ENCODE data around the gene CCL3. TPM values are rescaled to one million over a fixed set of nuclear protein-coding genes. Genes with fewer than 3 reads are reported as not detected.

The CCL3 gene
- total RNA-seq = not detected

GRCh38 chr17:36089888-36090836, at the start of gene CCL3:
Gene CCL3 (minus strand): TSS chr17:36090143. CDS start chr17:36090058, 85 bp downstream.
- Histone ChIP-seq H3K27ac (no peak within 1 kb of the TSS), H3K27me3 (no peaks in the 10 kb centered on the region), H3K9me3 (no peaks in the 10 kb centered on the region), H3K4me3 (no peak within 1 kb of the TSS), H3K36me3 (no peaks in the 10 kb centered on the region), H3K4me1 (no peaks in the 10 kb centered on the region)
- intact Hi-C loops (cut with DNase I) = no loop called here
- no peak for TF ChIP-seq CTCF (IDR thresholded peaks at IDR 0.05)
- DNase-seq (ENCODE audit: low spot score in 2 of 2) = peak in 1 of 2 donors; percentile 74

GRCh38 chr17:36136439-36136838, 46.5 kb upstream of the CCL3 start:
- intact Hi-C loops (cut with DNase I) = no loop called here
- no peak for TF ChIP-seq CTCF (IDR thresholded peaks at IDR 0.05)

GRCh38 chr17:36136036-36136435, 46.1 kb upstream of the CCL3 start:
- no peaks in the 10 kb centered on the region for H3K36me3 ChIP-seq
- no peak for DNase-seq (ENCODE audit: low spot score in 2 of 2)
- no peak for TF ChIP-seq CTCF (IDR thresholded peaks at IDR 0.05)
- H3K27ac ChIP-seq = no peak overlapping the region
- H3K27me3 ChIP-seq = no peaks in the 10 kb centered on the region
- no peaks in the 10 kb centered on the region for H3K9me3 ChIP-seq
- no peak overlapping the region for H3K4me3 ChIP-seq
- intact Hi-C loops (cut with DNase I) = no loop called here
- no peaks in the 10 kb centered on the region for H3K4me1 ChIP-seq

More at GRCh38 chr17:36136439-36136838, 46.5 kb upstream of the CCL3 start:
- Histone ChIP-seq H3K4me3 (no peak overlapping the region), H3K4me1 (no peaks in the 10 kb centered on the region), H3K36me3 (no peaks in the 10 kb centered on the region), H3K9me3 (no peaks in the 10 kb centered on the region), H3K27ac (no peak overlapping the region), H3K27me3 (no peaks in the 10 kb centered on the region)
- DNase-seq (ENCODE audit: low spot score in 2 of 2) = no peak

DNA sequence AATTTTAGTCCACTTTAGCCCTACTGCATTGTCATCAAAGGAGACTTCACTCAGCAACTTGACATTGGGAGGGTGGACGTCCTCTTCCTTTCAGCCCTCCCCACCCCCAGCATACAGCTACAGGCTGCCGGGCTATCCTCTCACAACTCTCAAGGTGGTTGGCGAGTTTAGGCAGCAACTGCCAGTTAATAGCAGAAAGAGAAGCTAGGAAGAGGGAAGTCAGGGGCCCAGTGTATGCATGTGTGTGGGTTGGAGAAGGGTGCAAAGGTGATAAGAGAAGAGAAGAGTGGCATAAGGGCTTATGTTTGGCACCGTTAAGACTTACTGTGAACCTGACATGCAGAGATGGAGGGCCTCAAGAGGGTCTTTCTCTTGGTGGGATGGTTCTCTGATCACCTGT, 45.5 kb upstream of the CCL3 start:
- DNase-seq (ENCODE audit: low spot score in 2 of 2) = no peak
- TF ChIP-seq CTCF (IDR thresholded peaks at IDR 0.05) = no peak
- intact Hi-C loops (cut with DNase I) = no loop called here
- Histone ChIP-seq H3K27me3 (no peaks in the 10 kb centered on the region), H3K36me3 (no peaks in the 10 kb centered on the region), H3K4me3 (no peak overlapping the region), H3K9me3 (no peaks in the 10 kb centered on the region), H3K27ac (no peak overlapping the region), H3K4me1 (no peaks in the 10 kb centered on the region)

GRCh38 chr17:36133602-36134236, 43.8 kb upstream of the CCL3 start:
- intact Hi-C loops (cut with DNase I) = no loop called here
- Histone ChIP-seq H3K36me3 (no peaks in the 10 kb centered on the region), H3K4me1 (no peaks in the 10 kb centered on the region), H3K27me3 (no peaks in the 10 kb centered on the region), H3K9me3 (no peaks in the 10 kb centered on the region), H3K4me3 (no peak overlapping the region), H3K27ac (no peak overlapping the region)
- DNase-seq (ENCODE audit: low spot score in 2 of 2) = no peak
- no peak for TF ChIP-seq CTCF (IDR thresholded peaks at IDR 0.05)

Data from ascending aorta (tissue), 2 donors.